GM19468 (cell line): Measurements from ENCODE around the gene PKDREJ.

Experiments
- ATAC-seq: cut with Tn5 transposase; IDR thresholded peaks from one replicate; pipeline ENCODE4 v1.9.1; 2021; ENCODE audit warnings: mild to moderate bottlenecking, moderate library complexity, moderate number of reproducible peaks; ENCODE audit not compliant: unreplicated experiment; ENCODE audit errors: extremely low read depth

Gene PKDREJ

GRCh38 chr22:46240073-46240472, 23.1 kb downstream of the PKDREJ start:
- no peak for ATAC-seq

GRCh38 chr22:46239261-46240048, 23.7 kb downstream of the PKDREJ start:
- ATAC-seq: no peak

GRCh38 chr22:46238541-46238940, 24.6 kb downstream of the PKDREJ start:
- no peak for ATAC-seq

- no peak for ATAC-seq
Observed at GRCh38 chr22:46237453-46238124, 25.6 kb downstream of the PKDREJ start.

- no peak for ATAC-seq
Observed at GRCh38 chr22:46234969-46235368, 28.2 kb downstream of the PKDREJ start.

GRCh38 chr22:46233231-46233630, 29.9 kb downstream of the PKDREJ start:
- ATAC-seq: no peak

GRCh38 chr22:46230262-46230901, 32.8 kb downstream of the PKDREJ start:
- ATAC-seq: no peak

- ATAC-seq: no peak
Observed at GRCh38 chr22:46229701-46230100, 33.4 kb downstream of the PKDREJ start.

- no peak for ATAC-seq
Observed at GRCh38 chr22:46226577-46226976, 36.6 kb downstream of the PKDREJ start.

- ATAC-seq: no peak
Observed at GRCh38 chr22:46225631-46226030, 37.5 kb downstream of the PKDREJ start.

GRCh38 chr22:46224898-46225290, 38.2 kb downstream of the PKDREJ start:
- no peak for ATAC-seq

GRCh38 chr22:46224044-46224897, 38.9 kb downstream of the PKDREJ start:
- ATAC-seq: no peak

GRCh38 chr22:46220921-46221320, 42.2 kb downstream of the PKDREJ start:
- no peak for ATAC-seq

- ATAC-seq: no peak
Observed at GRCh38 chr22:46219636-46220035, 43.5 kb downstream of the PKDREJ start.

GRCh38 chr22:46214616-46215015, 48.5 kb downstream of the PKDREJ start:
- no peak for ATAC-seq

- ATAC-seq: no peak
Observed at GRCh38 chr22:46214149-46214548, 49.0 kb downstream of the PKDREJ start.

GRCh38 chr22:46213052-46213451, 50.1 kb downstream of the PKDREJ start:
- ATAC-seq: no peak

GRCh38 chr22:46212195-46212594, 50.9 kb downstream of the PKDREJ start:
- ATAC-seq: no peak

GRCh38 chr22:46209262-46209661, 53.9 kb downstream of the PKDREJ start:
- ATAC-seq: no peak
